Mesodermal cell (in vitro differentiated cells): ENCODE measurements around the gene CSF2RB.

Source experiments
- H3K27ac ChIP-seq: 2 replicates; pipeline ENCODE4 v1.7.0; 2013; ENCODE audit warnings: mild to moderate bottlenecking, low read depth, low read length, moderate library complexity; ENCODE audit not compliant: severe bottlenecking
- H3K36me3 ChIP-seq: 2 replicates; pipeline ENCODE4 v1.7.1; 2013; ENCODE audit warnings: mild to moderate bottlenecking, low read length, moderate library complexity; ENCODE audit not compliant: control insufficient read depth, insufficient read depth
- H3K4me1 ChIP-seq: one replicate; pipeline ENCODE4 v1.7.1; 2013; ENCODE audit warnings: mild to moderate bottlenecking, low read length; ENCODE audit not compliant: insufficient read depth, control insufficient read depth, poor library complexity, severe bottlenecking
- H3K4me3 ChIP-seq: 2 replicates; pipeline ENCODE4 v1.7.0; 2013; ENCODE audit warnings: low read length, control low read depth, mild to moderate bottlenecking; ENCODE audit not compliant: insufficient read depth, poor library complexity, severe bottlenecking; ENCODE audit errors: extremely low read depth
- H3K9me3 ChIP-seq: 2 replicates; pipeline ENCODE4 v1.7.1; 2013; ENCODE audit warnings: mild to moderate bottlenecking, low read length, moderate library complexity; ENCODE audit not compliant: control insufficient read depth
- WGBS, 2 experiments: methylation state at CpG; one replicate each; pipeline ENCODE4 v1.1.5; 2013; ENCODE audit warnings: missing lambda C conversion rate in 2 of 2; ENCODE audit not compliant: insufficient coverage in 2 of 2; 5-methylcytosine and 5-hydroxymethylcytosine counted together

The CSF2RB gene

GRCh38 chr22:36954251-36955014, 41.0 kb downstream of the CSF2RB start:
- Histone ChIP-seq H3K4me1 (no peaks in the 10 kb centered on the region), H3K9me3 (peaks cover 7% of the 10 kb centered on the region), H3K27ac (no peak overlapping the region), H3K36me3 (no peaks in the 10 kb centered on the region), H3K4me3 (no peak overlapping the region)
- WGBS, 2 experiments = 88 to 92% methylated on average over 8 to 10 of the region's 10 CpGs

GRCh38 chr22:36955691-36956090, 42.3 kb downstream of the CSF2RB start:
- Histone ChIP-seq H3K27ac (no peak overlapping the region), H3K4me1 (no peaks in the 10 kb centered on the region), H3K36me3 (no peaks in the 10 kb centered on the region), H3K4me3 (no peak overlapping the region), H3K9me3 (peaks cover 7% of the 10 kb centered on the region)
- 73 to 80% methylated on average over 1 of the region's 1 CpG for WGBS, 2 experiments

GRCh38 chr22:36958366-36958765, 44.9 kb downstream of the CSF2RB start:
- no peak overlapping the region for H3K4me3 ChIP-seq
- H3K36me3 ChIP-seq = no peaks in the 10 kb centered on the region
- no peaks in the 10 kb centered on the region for H3K4me1 ChIP-seq
- H3K27ac ChIP-seq = no peak overlapping the region
- WGBS, 2 experiments = 83% methylated on average over 1 of the region's 2 CpGs; no CpG with 5 or more reads in 1 of the 2 experiments
- peaks cover 7% of the 10 kb centered on the region for H3K9me3 ChIP-seq

GRCh38 chr22:36961626-36962025, 48.2 kb downstream of the CSF2RB start:
- H3K4me1 ChIP-seq = no peaks in the 10 kb centered on the region
- WGBS, 2 experiments = 89 to 93% methylated on average over 1 of the region's 3 CpGs
- no peak overlapping the region for H3K4me3 ChIP-seq
- peaks cover 3% of the 10 kb centered on the region for H3K9me3 ChIP-seq
- no peaks in the 10 kb centered on the region for H3K36me3 ChIP-seq
- no peak overlapping the region for H3K27ac ChIP-seq

GRCh38 chr22:36963302-36963701, 49.9 kb downstream of the CSF2RB start:
- Histone ChIP-seq H3K4me3 (no peak overlapping the region), H3K36me3 (no peaks in the 10 kb centered on the region), H3K4me1 (no peaks in the 10 kb centered on the region), H3K27ac (no peak overlapping the region), H3K9me3 (no peaks in the 10 kb centered on the region)
- 67% methylated on average over 1 of the region's 2 CpGs; no CpG with 5 or more reads in 1 of the 2 experiments for WGBS, 2 experiments

- Histone ChIP-seq H3K4me3 (no peak overlapping the region), H3K36me3 (no peaks in the 10 kb centered on the region), H3K27ac (no peak overlapping the region), H3K9me3 (no peaks in the 10 kb centered on the region), H3K4me1 (no peaks in the 10 kb centered on the region)
Observed at GRCh38 chr22:36964106-36964505, 50.7 kb downstream of the CSF2RB start.

- WGBS, 2 experiments = 69 to 87% methylated on average over 2 of the region's 2 CpGs
- Histone ChIP-seq H3K27ac (no peak overlapping the region), H3K36me3 (no peaks in the 10 kb centered on the region), H3K4me3 (no peak overlapping the region), H3K4me1 (no peaks in the 10 kb centered on the region), H3K9me3 (no peaks in the 10 kb centered on the region)
Observed at GRCh38 chr22:36965696-36966095, 52.3 kb downstream of the CSF2RB start.

GRCh38 chr22:36966851-36967540, 53.6 kb downstream of the CSF2RB start:
- Histone ChIP-seq H3K36me3 (no peaks in the 10 kb centered on the region), H3K9me3 (no peaks in the 10 kb centered on the region), H3K4me3 (no peak overlapping the region), H3K4me1 (no peaks in the 10 kb centered on the region), H3K27ac (no peak overlapping the region)
- WGBS, 2 experiments = 88 to 96% methylated on average over 10 of the region's 11 CpGs

GRCh38 chr22:36968249-36968964, 55.0 kb downstream of the CSF2RB start:
- Histone ChIP-seq H3K36me3 (no peaks in the 10 kb centered on the region), H3K9me3 (no peaks in the 10 kb centered on the region), H3K4me1 (no peaks in the 10 kb centered on the region), H3K27ac (no peak overlapping the region), H3K4me3 (no peak overlapping the region)
- WGBS, 2 experiments = no CpG with 5 or more reads among the region's 5 CpGs

- Histone ChIP-seq H3K9me3 (no peaks in the 10 kb centered on the region), H3K36me3 (no peaks in the 10 kb centered on the region), H3K4me3 (no peak overlapping the region), H3K27ac (no peak overlapping the region), H3K4me1 (no peaks in the 10 kb centered on the region)
- 90 to 91% methylated on average over 16 to 18 of the region's 19 CpGs for WGBS, 2 experiments
Observed at GRCh38 chr22:36971341-36972125, 58.1 kb downstream of the CSF2RB start.
